GM19463 (cell line): ENCODE data around the gene HOXB2.
"Not testable (repeated sequence)": the region's sequence is repeated elsewhere in the genome, so short reads cannot be mapped to it uniquely, and the experiment has no call there.

Experiments used
- ATAC-seq: cut with Tn5 transposase; IDR thresholded peaks from one replicate; pipeline ENCODE4 v1.9.1; 2021; ENCODE audit warnings: mild to moderate bottlenecking, moderate library complexity; ENCODE audit not compliant: unreplicated experiment

Gene HOXB2

DNA sequence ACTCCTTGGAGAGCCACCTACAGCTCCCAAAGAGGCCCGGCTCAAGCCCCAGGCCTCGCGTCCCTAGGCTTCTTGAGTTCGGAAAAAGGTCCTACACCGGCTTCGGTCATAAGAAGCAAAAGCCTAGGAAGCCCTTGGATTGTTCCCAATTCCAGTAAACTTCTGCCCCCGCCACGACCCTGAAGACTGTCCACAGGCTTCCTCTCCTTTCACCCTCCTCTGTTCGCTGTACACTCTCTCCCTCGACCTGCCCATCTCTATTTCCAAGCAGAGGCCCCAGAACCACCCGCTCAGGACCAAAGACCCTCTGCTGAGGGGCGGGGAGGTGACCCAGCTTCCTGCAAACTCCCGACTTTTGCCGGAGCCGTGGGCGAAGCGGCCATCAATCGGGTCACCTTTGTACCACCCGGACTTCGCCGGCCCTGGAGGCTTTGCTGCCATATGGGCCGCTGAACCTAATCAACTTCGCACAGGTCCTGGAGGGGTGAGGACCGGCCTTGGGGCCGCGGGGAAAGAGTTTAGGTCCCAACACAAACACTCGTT lies 2.7 kb downstream of the HOXB2 start:
- no peak for ATAC-seq

DNA sequence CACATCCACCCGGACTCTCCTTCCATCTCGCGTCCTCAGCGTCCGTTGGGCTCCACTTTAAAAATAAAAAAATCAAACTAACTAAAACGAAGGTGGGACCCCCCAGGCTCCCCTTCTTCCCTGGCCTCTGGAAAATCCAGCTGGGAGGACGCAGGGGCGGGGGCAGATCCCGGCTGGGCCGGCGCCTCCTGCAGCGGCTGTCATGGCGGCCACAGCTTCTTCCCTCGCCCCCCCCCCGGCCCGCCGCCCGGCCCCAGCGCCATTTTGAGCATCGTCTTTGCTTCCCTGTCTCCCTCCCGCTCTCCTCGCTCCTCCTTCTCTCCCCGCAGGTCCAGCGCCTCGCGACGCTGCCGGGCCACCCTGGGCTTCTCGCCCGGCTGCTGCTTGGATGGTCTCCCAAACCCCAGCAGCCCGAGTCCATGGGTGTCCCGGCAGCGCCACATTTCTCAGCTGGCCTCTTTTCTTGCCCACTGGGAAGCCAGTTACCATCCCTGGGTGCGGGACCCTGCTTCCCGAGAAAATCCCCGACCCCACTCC lies 3.3 kb downstream of the HOXB2 start:
- ATAC-seq: no peak

DNA sequence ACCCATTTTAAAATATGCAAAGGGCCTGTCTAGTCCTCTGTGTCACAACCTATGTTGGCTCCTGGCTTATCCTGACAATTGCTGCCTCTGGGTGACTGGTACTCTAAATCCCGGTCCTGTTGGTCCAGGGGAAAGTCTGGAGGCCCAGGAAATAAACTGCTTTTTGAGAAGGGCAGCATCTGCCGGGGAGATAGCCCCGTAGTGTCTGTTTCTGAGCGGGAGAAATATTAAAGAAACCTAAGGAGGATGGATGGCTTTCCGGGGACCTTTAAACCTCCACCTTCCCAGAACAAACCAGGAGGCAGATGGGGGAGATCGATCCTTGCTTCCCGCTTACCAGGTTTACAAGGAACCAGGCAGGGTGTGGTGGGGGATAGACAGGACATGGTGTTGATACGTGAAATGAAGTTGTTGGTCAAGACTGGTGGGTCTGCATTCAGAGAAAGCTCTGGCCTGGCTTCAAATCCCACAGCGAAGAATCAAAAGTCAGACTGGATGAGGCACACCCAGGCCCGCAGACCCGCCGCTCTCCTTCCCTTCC lies 3.8 kb downstream of the HOXB2 start:
- ATAC-seq: no peak

DNA sequence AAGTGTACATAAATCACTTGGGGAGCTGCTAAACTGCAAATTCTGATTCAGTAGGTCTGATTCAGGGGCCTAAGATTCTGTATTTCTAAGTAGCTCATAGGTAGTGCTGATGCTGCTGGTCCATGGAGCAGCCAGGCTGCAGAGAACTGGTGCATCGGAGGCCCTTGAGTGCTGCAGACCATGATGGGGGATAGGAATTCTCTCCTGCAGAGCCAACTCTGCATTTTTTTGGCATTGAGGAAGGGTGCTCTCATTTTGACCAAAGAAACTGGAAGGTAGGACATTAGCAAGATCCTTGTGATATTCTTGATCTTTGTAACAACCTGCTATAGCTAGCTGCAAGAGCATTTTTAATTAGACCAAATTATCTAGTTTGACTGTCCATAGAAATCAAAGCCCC lies 4.7 kb downstream of the HOXB2 start:
- ATAC-seq: no peak

DNA sequence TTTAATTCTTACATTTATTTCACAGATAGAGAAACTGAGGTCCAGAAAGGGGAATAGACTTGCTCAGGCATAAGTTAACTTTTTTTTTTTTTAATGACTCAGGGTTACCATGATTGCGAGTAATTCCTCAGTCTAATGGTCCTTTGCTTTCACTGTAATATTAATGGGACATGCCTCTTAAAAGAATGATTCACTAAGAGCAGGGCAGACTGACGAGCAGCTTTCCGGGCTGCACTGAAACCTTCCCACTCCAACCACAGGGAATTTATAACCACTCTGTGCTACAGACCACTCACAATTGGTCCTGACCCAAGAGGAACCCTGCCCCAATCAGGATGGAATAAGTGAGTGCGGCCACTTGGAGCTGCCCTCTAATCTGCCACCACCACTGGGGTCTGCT lies 5.7 kb downstream of the HOXB2 start:
- ATAC-seq: no peak

DNA sequence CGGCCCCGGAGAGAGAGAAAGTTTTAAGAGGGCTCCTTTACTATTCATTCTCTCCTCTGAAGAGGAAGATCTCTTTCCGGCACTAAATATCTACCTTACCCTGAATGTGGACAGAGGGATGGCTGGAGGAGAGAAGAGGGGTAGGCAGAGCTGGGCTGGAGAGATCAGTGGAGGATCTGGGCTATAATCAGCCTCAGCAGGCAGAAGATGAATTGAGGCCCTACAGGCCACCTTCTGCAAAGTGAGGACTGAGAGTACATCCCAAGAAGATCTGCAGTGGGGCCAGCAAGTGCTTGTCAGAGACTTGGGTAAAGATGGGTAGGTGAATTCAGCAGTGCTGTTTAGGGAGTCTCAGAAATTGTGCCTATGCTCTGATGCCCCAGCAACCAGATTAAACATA lies 7.6 kb downstream of the HOXB2 start:
- no peak for ATAC-seq

DNA sequence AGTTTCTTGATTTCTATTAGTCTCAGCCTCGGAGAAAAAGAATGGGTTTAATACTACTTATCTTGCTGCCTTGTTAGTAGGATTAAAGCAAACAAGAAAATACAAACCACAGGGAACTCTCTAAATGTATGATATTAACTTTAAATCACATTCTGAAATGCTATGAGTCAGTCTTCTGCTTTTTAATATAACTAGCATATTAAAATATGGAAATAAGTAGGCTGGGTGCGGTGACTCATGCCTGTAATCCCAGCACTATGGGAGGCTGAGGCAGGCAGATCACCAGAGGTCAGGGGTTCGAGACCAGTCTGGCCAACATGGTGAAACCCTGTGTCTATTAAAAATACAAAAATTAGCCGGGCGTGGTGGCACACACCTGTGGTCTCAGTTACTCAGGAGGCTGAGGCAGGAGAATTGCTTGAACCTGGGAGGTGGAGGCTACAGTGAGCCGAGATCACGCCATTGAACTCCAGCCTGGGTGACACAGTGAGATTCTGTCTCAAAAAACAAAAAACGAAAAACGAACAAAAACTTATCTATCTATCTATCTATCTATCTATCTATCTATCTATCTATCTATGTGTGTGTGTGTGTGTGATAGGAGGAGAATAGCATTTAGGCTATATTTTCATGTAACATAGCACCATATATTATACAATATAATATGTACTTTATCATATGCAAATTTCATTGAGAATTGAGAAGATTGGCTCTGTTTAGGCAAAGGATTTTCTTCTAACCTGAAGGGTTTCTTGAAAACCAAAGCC lies 8.9 kb downstream of the HOXB2 start:
- ATAC-seq: not testable (repeated sequence)

DNA sequence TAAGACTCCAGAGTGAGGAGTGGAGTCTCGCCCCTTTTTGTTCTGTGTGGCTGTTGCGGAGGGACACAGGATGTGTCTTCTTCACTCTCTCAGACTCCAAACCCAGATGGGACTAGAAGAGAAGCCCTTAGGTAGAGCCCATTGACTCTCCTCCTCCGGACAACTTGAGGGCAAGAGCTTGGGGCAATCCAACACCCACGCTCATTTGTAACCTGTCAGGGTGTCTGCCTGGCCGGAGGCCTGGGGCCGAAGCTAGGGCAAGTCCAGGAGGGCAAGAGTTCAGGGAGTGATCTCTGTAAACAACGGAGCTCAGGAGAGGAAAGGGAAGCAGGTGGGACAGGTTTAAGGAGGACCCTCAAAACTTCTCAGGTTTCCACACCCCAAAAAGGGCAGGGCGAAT lies 12.6 kb downstream of the HOXB2 start:
- no peak for ATAC-seq

DNA sequence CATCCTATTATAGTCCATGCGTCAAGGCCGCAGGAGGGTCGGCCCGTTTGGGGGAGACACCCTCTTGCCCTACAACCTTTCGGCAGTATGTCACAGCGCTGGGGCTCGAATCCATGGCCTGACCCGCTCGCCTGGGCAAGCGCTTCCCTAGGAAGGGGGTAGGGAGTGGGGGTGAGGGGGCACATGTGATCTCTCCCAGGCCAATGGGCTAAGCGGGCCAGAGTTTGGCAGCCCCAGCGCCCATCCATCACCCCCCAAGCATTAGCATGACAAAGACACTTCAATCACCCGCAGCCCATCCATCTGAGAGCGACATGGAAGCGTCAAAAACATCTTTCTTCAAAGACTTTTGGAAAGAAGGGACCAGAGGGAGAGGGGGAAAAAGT lies 14.0 kb downstream of the HOXB2 start, which contains the start of gene HOXB1:
HOXB1 (minus strand) TSS at position 125 of the 386 bp plus-strand sequence; CDS start at position 18, 107 bp downstream.
- ATAC-seq: no peak

DNA sequence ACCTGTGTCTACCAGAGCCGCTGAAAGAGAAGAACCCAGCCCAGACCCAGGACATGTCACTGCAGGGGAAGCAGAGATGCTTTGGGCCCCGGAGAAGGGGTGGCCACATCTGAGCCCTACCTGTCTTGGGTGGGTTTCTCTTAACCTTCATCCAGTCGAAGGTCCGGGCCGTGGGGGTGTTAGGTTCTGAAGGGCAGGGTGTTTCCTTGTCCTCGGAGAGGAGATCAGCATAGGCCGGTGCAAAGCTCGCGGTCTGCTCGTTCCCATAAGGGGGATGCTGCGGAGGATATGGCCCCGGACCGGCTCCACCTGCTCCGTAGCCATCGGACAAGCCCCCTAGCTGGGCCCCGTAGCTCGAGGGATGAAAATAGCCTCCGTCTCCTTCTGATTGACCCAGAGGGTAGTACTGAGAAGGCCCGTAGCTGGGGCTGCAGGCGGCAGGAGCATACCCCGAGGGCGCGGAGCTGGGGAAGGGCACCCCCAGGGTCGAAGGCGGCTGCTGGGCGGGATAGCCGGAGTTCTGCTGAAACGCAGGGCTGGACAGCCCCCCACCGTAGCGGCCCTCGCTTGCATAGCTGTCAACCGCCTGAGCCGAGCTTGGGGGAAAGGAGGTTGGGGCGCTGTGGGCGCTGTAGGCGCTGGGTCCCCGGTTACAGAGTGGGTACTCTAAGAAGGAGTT lies 14.6 kb downstream of the HOXB2 start:
- no peak for ATAC-seq

DNA sequence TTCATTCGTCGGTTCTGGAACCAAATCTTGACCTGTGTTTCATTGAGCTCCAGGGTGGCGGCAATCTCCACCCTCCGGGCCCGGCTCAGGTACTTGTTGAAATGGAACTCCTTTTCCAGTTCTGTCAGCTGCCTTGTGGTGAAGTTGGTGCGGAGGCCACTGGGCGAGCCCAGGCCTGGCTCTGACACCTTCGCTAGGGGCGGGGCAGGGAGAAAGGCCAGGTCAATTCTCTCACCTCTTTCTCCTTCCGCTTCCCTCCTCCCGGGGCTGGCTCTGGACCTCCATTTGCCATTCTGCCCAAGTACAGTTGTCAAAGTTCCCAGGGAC lies 15.3 kb downstream of the HOXB2 start:
- no peak for ATAC-seq

DNA sequence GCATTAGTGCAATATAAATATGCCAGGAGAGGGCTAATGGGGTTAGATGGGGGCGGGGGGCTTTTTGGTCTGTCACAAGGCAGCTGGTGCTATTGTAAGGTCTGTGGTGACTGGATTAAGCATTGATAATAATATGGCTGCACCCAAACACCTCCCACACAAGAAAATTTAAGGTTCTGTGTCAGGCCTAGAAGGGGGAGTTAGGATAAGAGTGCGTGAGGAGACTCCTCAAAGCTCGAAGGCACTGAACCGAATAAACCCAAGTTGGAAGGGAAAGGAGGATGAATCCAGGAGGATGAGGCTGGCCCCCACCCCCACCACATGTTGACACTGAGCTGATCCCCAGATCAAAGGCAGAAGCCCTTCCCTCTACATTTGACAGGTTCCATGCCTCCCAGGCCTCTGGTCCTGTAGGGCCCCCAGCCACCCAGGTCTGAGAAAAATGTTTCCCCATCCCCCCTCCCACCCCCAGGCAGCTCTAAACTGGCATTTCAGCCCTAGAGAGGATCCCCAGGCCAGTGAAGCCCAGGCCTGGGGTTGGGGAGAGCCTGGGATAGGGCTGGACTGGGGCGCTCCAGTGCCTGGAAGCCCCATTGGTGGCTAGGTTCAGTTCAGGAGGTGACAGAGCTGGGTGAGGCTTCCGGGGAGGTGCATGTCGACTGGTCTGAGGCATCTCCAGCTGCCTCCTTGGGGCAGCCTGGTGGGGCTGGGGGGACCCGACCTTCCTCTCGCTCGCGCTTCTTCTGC lies 15.8 kb downstream of the HOXB2 start:
- ATAC-seq: no peak

DNA sequence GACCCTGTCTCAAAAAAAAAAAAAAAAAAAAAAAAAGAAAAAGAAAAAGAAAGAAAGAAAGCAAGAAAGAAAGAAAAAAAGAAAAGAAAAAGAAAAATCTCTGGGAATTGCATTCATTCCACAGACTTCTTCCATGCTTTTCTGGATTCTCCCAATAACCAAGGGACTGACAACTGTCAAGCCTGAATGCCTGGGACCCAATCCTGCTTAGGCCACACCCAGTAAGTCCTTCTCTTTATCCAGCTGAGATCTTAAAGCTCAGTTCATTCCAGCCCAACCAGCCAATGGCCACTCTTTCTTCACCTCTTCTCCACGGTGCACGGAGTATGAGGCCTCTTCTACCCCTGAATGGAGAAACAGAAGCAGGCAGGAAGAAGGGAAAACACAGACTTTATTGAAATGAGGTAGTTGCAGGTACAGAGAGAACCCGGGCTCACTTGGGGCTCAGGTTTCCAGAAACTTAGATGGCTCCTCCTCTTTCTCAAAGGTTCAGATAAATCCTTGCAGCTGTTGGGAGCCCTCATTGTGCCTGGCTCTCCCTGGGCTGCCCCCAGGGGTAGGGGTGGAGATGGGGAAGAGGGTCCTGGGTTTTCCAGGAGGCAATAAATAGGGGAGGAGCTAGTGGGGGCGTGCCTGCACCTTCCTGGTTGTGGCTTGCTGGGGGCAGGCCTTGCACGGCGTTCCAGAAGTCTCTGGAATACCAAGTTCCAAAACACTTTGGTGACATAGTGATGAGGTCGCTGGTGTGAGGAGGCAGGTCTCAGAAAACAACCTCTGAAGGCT lies 16.6 kb downstream of the HOXB2 start:
- no peak for ATAC-seq

DNA sequence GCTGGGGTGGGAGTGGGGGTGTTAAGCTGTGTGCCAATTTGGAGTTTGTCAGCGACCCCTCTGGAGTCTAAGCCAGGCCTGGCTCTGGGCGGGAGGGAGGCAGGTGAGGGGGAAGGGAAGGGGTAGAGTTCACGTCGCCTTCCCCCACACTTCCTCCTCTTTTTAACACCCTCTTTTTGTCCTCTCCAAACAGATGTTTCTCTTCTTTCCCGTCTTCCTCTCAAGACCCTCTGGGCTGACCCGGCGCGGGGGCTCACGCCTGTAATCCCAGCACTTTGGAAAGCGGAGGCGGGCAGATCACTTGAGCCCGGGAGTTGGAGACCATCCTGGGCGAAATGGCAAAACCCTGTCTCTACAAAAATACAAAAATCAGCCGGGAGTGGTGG lies 17.4 kb downstream of the HOXB2 start:
- ATAC-seq: no peak

DNA sequence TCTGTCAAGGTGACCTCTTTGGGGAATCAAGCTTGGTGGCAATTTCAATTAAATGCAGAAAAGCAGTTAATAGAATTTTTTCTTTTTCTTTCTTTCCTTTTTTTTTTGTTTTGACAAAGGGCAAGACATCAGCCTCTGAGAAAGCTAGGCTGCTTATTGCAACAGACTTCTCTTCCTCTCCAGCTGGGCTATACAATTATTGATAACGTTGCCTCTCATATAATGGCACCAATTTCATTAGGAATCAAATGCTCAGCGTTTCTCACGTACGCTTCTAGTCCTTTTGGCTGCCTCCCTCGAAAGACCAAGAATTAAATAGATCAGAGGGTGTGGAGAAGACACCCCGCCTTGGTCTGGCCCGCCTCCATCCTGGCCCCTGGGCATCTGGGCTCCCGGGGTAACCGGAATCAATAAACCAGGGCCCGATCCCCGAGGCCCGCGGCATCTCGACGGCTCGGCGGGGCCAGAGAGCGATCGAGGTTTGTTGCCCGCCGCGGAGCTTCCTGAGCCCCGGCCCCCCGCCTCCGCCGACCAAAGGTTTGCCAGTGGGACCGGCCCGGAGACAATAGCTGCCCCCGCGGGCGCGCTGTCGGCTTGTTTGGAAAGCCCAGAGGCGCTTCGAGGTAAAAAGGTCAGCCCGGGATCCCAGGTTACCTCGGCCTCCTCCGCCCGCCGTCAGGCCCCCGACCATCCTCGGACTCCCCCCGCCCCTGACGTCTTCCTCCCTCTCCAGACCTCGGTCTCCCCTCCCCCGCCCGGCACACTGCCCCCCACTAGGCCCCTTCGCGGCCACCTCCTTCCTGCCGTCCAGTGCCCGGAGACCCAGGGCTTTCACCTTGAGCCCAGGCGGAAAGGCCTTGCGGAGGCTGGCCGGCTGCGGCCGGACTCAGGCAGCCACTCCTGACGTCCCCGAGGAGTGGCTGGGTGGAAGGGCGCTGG lies 18.0 kb downstream of the HOXB2 start:
- ATAC-seq: no peak

DNA sequence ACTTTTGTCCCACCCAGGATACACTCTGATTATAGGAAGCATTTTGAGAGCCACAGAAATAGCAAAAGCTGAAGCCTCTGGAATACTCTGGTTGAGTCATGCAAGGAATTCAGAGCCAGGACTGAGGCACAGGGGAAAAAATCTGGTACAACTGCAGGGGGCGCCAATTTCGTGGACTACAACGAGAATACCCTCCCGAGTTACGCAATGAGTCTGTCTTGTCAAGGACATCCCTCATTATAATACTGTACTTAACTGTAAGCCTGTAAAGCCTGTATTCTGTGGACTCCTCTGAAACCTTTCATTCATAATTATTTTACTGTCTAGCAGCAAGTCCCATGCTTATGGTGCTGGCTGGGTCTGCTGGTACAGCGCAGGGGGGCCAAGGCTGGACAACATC lies 21.9 kb downstream of the HOXB2 start:
- ATAC-seq: no peak

DNA sequence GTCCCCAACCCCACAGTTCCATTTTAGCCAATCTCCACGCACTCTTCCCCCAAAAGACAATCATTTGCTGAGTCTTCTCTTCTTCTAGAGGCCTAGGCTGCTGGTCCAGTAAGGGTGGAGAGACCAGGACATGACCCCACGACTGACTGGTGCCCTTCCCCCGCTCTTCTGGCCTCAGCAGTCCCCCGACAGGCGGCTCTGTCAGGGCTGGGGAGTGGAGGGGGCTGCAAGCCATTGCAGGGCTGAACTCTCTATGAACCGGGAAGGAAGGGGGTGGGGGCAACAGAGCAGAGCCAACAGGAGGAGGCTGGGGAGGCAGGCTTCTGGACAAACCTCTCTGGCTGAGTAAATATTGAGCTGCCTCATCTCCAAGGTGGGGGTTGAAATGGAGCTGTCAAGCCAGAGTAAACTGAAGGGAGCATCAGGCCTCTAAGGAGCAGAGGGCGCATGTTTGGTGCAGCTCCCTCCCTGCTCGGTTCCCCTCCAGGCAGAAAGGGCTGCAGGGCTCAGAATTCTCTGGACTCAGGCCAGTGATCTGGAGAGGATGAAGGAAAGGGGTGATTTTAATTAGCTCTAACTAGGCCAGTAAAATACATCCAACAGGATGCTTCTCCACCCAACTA lies 22.8 kb downstream of the HOXB2 start:
- no peak for ATAC-seq

DNA sequence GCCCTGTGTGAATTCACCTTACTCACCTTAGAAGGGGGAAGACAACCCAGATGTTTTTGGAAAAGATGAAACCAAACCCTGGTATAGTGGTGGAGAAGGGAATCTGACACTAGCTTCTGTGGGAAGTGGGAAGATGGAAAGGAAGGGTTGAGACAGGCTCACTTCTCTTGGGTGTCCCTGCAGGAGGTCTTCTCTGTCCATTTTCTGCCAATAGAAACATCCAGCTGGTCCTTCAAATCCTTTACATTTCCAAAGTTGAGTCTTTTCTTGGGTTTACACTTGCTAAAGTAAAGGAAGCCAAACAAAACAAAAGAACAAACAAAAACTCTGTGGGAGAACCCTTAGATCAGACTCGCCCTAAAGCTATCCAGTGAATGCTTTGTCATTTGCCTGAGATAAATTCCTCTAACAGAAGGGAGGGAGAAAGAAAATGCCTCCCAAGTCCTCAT lies 24.3 kb downstream of the HOXB2 start:
- no peak for ATAC-seq

DNA sequence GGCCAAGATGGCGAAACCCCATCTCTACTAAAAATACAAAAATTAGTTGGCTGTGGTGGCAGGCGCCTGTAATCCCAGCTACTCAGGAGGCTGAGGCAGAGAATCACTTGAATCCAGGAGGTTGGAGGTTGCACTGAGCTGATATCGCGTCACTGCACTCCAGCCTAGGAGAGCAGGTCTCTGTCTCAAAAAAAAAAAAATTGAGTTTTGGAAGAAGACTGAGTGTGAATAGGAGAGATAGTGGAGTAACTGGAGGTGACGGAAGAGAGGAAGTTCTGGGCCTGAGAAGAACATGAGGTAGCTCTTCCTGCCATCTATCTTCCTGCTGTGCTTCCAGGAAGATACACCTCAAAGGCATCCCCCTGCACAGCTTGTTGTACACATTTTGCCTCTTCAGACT lies 25.5 kb downstream of the HOXB2 start:
- no peak for ATAC-seq
